SK-N-SH treated with all-trans-retinoic acid at 6 μM for 48 hours (cell line): Measurements from ENCODE around the gene ZMYND8.

ENCODE experiments used
- ATAC-seq: fragments of 200-7000 bp; cut with Tn5 transposase; 3 replicates; pipeline ENCODE4 v1.9.1; 2020; ENCODE audit warnings: mild to moderate bottlenecking, moderate library complexity
- ARNTL ChIP-seq: fragments of 450-650 bp; formaldehyde crosslinking; IDR thresholded peaks from 2 replicates; pipeline ENCODE4 v1.5.0; 2020; ENCODE audit warnings: low read depth, mild to moderate bottlenecking, moderate library complexity, borderline replicate concordance
- BACH2 ChIP-seq: fragments of 250-450 bp; sonication (Bioruptor Pico); IDR thresholded peaks from 2 replicates; pipeline ENCODE4 v1.9.0; 2021; ENCODE audit warnings: mild to moderate bottlenecking, borderline replicate concordance
- CSDC2 ChIP-seq: fragments of 250-450 bp; sonication (Bioruptor Pico); IDR thresholded peaks from 2 replicates; pipeline ENCODE4 v1.5.0; 2020; ENCODE audit warnings: mild to moderate bottlenecking, moderate library complexity
- CSRNP3 ChIP-seq: fragments of 250-450 bp; sonication (Bioruptor Pico); IDR thresholded peaks from 2 replicates; pipeline ENCODE4 v1.5.1; 2021; ENCODE audit warnings: mild to moderate bottlenecking, moderate library complexity
- ESRRG ChIP-seq: fragments of 250-450 bp; sonication (Bioruptor Pico); IDR thresholded peaks from 2 replicates; pipeline ENCODE4 v1.6.1; 2021; ENCODE audit warnings: mild to moderate bottlenecking
- GLIS3 ChIP-seq: fragments of 250-450 bp; sonication (Bioruptor Pico); IDR thresholded peaks from 2 replicates; pipeline ENCODE4 v1.5.0; 2020; ENCODE audit warnings: mild to moderate bottlenecking, moderate library complexity
- ISL1 ChIP-seq: fragments of 250-450 bp; sonication (Bioruptor Pico); IDR thresholded peaks from 2 replicates; pipeline ENCODE4 v2.1.2; 2022; ENCODE audit warnings: mild to moderate bottlenecking, moderate library complexity
- OSR1 ChIP-seq: fragments of 250-450 bp; sonication (Bioruptor Pico); IDR thresholded peaks from 2 replicates; pipeline ENCODE4 v1.8.0; 2022; ENCODE audit warnings: moderate library complexity, mild to moderate bottlenecking, inconsistent platforms
- PPARA ChIP-seq: fragments of 250-450 bp; sonication (Bioruptor Pico); IDR thresholded peaks from 2 replicates; pipeline ENCODE4 v1.5.0; 2020; ENCODE audit warnings: mild to moderate bottlenecking, borderline replicate concordance
- SNAI2 ChIP-seq: fragments of 250-450 bp; sonication (Bioruptor Pico); IDR thresholded peaks from 2 replicates; pipeline ENCODE4 v1.5.0; 2020; ENCODE audit warnings: mild to moderate bottlenecking, moderate library complexity
- TCF4 ChIP-seq: fragments of 250-450 bp; sonication (Bioruptor Pico); IDR thresholded peaks from 2 replicates; pipeline ENCODE4 v1.8.0; 2021; ENCODE audit warnings: mild to moderate bottlenecking, moderate library complexity, borderline replicate concordance
- TOX ChIP-seq: fragments of 250-450 bp; sonication (Bioruptor Pico); IDR thresholded peaks from 2 replicates; pipeline ENCODE4 v1.8.0; 2021; ENCODE audit warnings: mild to moderate bottlenecking, moderate library complexity, borderline replicate concordance
- TSHZ2 ChIP-seq: fragments of 250-450 bp; sonication (Bioruptor Pico); IDR thresholded peaks from 2 replicates; pipeline ENCODE4 v1.5.0; 2020; ENCODE audit warnings: mild to moderate bottlenecking, moderate library complexity
- ZC3H10 ChIP-seq: fragments of 250-450 bp; sonication (Bioruptor Pico); IDR thresholded peaks from 2 replicates; pipeline ENCODE4 v1.5.1; 2021; ENCODE audit warnings: mild to moderate bottlenecking, moderate library complexity
- ZFP3 ChIP-seq: fragments of 250-450 bp; sonication (Bioruptor Pico); IDR thresholded peaks from 2 replicates; pipeline ENCODE4 v1.5.0; 2020; ENCODE audit warnings: mild to moderate bottlenecking, moderate library complexity
- ZFP30 ChIP-seq: fragments of 450-650 bp; formaldehyde crosslinking; IDR thresholded peaks from 2 replicates; pipeline ENCODE4 v1.5.0; 2022; ENCODE audit warnings: mild to moderate bottlenecking, moderate library complexity
- ZNF565 ChIP-seq: fragments of 450-650 bp; formaldehyde crosslinking; conservative IDR thresholded peaks from 2 replicates; pipeline ENCODE4 v1.5.0; 2020; ENCODE audit warnings: low read depth, mild to moderate bottlenecking, moderate library complexity
- ZNF70 ChIP-seq: fragments of 450-650 bp; formaldehyde crosslinking; IDR thresholded peaks from 2 replicates; pipeline ENCODE4 v1.5.0; 2020; ENCODE audit warnings: mild to moderate bottlenecking, moderate library complexity
- ZNF8 ChIP-seq: fragments of 450-650 bp; formaldehyde crosslinking; IDR thresholded peaks from 2 replicates; pipeline ENCODE4 v1.5.0; 2020; ENCODE audit warnings: mild to moderate bottlenecking, moderate library complexity
- TF ChIP-seq, protein P1 (sequence below): fragments of 250-450 bp; sonication (Bioruptor Pico); IDR thresholded peaks from 2 replicates; pipeline ENCODE4 v1.5.1; 2020; ENCODE audit warnings: low read depth, mild to moderate bottlenecking, moderate library complexity
- TF ChIP-seq, protein P2 (sequence below): fragments of 250-450 bp; sonication (Bioruptor Pico); IDR thresholded peaks from 2 replicates; pipeline ENCODE4 v1.8.0; 2021; ENCODE audit warnings: low read depth, mild to moderate bottlenecking, moderate library complexity, borderline replicate concordance

The ZMYND8 gene

GRCh38 chr20:47252879-47253307, 103.6 kb downstream of the ZMYND8 start:
- TF ChIP-seq, protein P1, sequence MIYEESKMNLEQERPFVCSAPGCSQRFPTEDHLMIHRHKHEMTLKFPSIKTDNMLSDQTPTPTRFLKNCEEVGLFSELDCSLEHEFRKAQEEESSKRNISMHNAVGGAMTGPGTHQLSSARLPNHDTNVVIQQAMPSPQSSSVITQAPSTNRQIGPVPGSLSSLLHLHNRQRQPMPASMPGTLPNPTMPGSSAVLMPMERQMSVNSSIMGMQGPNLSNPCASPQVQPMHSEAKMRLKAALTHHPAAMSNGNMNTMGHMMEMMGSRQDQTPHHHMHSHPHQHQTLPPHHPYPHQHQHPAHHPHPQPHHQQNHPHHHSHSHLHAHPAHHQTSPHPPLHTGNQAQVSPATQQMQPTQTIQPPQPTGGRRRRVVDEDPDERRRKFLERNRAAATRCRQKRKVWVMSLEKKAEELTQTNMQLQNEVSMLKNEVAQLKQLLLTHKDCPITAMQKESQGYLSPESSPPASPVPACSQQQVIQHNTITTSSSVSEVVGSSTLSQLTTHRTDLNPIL (CRISPR knock-in tag), result no peak
- TF ChIP-seq OSR1, result no peak
- no peak for TF ChIP-seq ARNTL
- no peak for TF ChIP-seq ZNF565
- TF ChIP-seq, protein P2, sequence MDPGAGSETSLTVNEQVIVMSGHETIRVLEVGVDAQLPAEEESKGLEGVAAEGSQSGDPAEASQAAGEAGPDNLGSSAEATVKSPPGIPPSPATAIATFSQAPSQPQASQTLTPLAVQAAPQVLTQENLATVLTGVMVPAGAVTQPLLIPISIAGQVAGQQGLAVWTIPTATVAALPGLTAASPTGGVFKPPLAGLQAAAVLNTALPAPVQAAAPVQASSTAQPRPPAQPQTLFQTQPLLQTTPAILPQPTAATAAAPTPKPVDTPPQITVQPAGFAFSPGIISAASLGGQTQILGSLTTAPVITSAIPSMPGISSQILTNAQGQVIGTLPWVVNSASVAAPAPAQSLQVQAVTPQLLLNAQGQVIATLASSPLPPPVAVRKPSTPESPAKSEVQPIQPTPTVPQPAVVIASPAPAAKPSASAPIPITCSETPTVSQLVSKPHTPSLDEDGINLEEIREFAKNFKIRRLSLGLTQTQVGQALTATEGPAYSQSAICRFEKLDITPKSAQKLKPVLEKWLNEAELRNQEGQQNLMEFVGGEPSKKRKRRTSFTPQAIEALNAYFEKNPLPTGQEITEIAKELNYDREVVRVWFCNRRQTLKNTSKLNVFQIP (CRISPR knock-in tag), result no peak
- TF ChIP-seq TCF4, result no peak
- no peak for TF ChIP-seq ISL1 (CRISPR knock-in tag)
- TF ChIP-seq ZFP3 (CRISPR knock-in tag), result no peak
- no peak for TF ChIP-seq SNAI2 (CRISPR knock-in tag)
- no peak for TF ChIP-seq CSRNP3 (CRISPR knock-in tag)
- TF ChIP-seq TSHZ2 (CRISPR knock-in tag), result no peak
- no peak for ATAC-seq

DNA sequence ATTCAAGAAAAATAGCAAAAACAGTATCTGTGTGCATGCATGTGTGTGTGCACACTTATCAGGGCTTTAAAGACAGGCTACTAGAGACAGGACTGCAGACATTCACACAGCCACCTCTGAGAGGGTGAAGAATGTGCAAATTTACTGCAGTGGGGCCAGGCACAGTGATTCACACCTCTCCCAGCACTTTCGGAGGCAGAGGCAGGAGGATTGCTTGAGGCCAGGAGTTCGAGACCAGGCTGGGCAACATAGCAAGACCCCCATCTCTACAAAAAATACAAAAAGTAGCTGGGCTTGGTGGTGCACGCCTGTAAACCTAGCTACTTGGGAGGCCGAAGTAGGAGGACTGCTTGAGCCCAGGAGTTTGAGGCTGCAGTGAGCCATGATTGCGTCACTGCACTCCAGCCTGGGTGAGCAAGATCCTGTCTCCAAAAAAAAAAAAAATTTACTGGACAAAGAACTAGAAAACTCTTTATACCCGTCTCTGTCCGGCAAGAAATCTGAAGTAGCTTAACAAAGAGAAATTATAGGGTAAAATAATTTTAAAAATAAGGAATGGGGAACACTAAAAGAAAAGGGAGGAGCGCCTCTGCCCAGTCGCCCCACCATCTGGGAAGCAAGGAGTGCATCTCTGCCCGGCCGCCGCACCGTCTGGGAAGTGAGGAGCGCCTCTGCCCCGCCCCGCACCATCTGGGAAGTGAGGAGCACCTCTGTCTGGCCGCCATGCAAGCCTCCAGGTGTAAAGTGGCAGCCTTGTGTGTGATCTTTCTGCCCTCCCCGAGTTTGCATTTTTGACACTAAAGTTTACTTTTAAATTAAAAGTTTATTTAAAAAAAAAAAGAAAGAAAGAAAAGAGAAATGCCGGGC, 105.1 kb downstream of the ZMYND8 start:
- no peak for TF ChIP-seq TOX (CRISPR knock-in tag)
- no peak for TF ChIP-seq TCF4
- TF ChIP-seq ZFP30 (CRISPR knock-in tag), result no peak
- no peak for TF ChIP-seq GLIS3
- no peak for TF ChIP-seq ZFP3 (CRISPR knock-in tag)
- TF ChIP-seq, all 23 proteins: peak for 0
- ATAC-seq, result no peak

DNA sequence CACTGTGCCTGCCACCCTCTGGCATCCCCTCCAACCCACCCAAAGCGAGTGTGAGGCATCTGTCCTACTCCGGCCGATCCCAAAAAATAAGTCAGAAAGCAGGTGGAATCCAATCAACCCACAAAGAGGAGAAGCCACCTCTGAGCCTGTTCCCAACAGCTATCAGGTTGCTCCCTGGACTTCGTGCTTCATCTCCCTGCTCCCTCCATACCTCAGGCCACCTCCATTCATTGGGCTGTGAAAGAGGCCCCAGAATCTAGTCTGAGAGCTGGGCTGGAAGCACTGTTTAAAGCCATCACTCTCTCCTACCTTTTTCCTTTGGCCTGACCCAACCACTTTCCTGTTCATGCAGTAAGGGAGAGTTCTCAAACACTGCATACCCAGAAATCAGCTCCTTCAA, 106.1 kb downstream of the ZMYND8 start:
- ATAC-seq, result no peak
- TF ChIP-seq CSDC2 (CRISPR knock-in tag) (no peak), ZFP3 (CRISPR knock-in tag) (no peak), ARNTL (no peak), ISL1 (CRISPR knock-in tag) (no peak), ZNF70 (CRISPR knock-in tag) (no peak), TCF4 (no peak), ZC3H10 (no peak), BACH2 (CRISPR knock-in tag) (no peak), ZNF8 (CRISPR knock-in tag) (no peak), OSR1 (no peak), SNAI2 (CRISPR knock-in tag) (no peak), GLIS3 (no peak), ZNF565 (no peak), PPARA (CRISPR knock-in tag) (no peak), ESRRG (CRISPR knock-in tag) (no peak), CSRNP3 (CRISPR knock-in tag) (no peak), TSHZ2 (CRISPR knock-in tag) (no peak)
- TF ChIP-seq, protein P2 (CRISPR knock-in tag), result no peak
- TF ChIP-seq, protein P1 (CRISPR knock-in tag), result no peak
